Raji (cell line): Measurements from ENCODE around the gene ABCA12.

ENCODE experiments used
- POLR2A ChIP-seq: IDR thresholded peaks from 2 replicates; pipeline ENCODE4 v1.6.1; 2011; ENCODE audit warnings: low read depth, low read length, control low read depth; ENCODE audit not compliant: insufficient read depth

Gene ABCA12

DNA sequence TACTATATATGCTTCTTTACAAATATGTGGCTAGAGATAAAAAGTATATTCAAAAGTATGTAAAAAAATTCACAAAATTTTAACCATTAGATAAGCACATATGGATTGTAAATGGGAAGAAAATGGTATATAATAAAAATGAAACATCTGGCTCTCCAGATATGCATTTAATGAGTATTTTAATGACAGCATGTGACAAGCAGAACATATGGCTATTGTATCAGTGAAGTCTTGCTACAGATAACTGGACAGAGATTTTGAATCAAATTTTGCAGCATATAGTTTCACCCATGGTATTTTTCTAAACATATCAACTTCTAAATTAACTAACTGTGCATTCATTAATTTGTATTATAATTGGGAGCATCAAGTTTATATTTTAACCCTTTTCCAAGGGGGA lies 5.0 kb upstream of the ABCA12 start:
- no peak for TF ChIP-seq POLR2A

DNA sequence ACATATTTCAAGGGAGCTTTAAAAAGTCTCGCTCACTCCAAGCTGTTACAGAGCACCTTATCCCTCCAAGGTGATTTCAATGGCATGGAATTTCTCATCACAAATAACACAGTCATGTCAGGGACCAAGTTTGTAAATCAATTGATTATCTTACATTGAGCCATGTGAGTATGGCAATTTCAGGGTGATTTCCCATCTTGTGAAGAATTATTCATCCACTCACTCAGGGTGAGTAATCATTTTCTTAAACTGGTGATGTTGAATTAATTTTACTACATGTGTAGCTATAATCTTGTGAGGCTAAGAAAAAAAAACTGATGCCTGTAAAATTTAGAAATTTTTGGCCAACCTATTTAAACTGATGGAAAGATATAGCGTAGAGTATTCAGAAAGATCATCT lies 3.3 kb upstream of the ABCA12 start:
- TF ChIP-seq POLR2A = no peak

DNA sequence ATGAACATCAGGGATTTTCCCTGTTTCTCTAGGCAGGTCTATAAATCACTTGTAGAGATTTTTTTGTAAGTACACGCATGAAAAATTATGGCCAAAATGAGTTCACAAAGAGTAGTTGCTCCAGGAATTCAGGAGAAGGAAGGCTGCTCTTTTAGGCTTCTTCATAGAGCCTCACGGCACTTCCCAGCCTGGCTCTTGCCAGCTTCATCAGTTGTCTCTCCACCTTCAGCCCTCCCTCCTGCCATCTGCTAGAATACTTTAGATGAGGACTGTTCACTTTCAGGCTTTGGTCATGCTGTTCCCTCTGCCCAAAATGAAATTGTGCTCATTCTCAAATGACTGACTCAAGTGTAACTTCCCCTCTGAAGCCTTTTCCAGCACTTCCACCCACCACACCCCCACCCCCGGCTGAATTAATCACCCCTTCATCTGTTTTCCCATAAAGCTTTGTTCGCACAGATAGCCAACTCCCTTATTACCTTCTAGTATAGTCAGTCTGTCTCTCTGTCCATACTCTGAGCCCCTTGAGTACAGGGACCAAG lies 1.8 kb upstream of the ABCA12 start:
- TF ChIP-seq POLR2A = no peak

DNA sequence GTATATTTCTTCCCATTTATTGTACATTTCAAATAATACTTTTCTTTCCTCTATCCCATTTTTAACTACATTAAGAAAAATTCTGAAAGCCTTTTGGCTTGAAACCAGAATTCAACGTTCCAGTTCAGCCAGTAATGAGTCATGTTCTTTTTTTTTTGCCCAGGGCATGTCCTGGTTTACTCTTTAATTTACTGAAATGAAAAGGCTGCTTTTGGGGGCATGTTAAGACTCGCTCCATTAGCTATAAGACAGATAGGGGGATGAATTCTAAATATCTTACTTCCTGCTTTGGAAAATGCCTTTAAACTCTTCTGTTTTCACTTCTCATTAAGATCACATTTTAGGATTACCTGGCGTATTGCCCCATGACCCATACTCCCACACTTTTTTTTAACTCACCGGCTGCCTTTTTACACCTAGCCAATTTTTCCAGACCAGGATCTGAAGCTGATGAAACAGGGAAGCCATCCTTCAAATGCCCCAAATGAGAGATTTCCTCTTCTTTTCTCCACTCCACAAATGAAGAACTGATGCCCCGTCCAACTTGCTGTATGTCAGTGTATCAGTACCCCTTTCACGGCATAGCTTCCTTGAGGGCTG lies 585 bp downstream of the ABCA12 start:
- no peak for TF ChIP-seq POLR2A

DNA sequence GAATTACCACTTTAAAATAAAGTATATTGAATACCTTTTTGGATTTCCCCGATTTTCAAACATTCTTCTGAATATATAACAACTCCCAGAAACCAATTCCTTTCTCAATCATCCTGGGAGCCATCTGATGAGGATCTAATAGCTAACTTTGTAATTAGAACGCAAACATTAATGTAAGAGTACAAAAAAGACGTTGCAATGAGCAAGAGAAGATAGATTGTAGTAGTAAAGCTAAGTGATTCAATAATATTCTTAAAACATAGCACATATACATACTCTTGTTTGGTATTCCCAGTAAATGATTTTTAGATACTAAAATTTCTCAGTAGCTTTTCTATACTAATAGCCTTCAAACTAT lies 1.1 kb downstream of the ABCA12 start:
- TF ChIP-seq POLR2A = no peak

- no peak for TF ChIP-seq POLR2A
These were observed 1.6 kb downstream of the ABCA12 start for GRCh38 chr2:215136669-215137328.

GRCh38 chr2:215120401-215120800 lies 18.0 kb downstream of the ABCA12 start:
- no peak for TF ChIP-seq POLR2A

DNA sequence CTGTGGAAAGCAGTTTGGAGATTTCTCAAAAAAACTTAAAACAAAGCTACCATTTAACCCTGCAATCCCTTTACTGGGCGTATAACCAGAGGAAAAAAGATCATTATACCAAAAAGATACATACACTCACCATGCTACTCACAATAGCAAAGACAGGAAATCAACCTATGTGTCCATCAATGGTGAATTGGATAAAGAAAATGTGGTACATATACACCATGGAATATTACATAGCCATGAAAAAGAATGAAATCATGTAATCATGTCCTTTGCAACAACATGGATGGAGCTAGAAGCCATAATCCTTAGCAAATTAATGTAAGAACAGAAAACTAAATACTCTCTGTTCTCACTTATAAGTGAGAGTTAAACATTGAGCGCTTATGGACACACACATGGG lies 18.6 kb downstream of the ABCA12 start:
- TF ChIP-seq POLR2A = no peak

- TF ChIP-seq POLR2A = no peak
These were observed 27.5 kb downstream of the ABCA12 start for GRCh38 chr2:215110918-215111317.

- no peak for TF ChIP-seq POLR2A
These were observed 31.0 kb downstream of the ABCA12 start for GRCh38 chr2:215107216-215108056.

DNA sequence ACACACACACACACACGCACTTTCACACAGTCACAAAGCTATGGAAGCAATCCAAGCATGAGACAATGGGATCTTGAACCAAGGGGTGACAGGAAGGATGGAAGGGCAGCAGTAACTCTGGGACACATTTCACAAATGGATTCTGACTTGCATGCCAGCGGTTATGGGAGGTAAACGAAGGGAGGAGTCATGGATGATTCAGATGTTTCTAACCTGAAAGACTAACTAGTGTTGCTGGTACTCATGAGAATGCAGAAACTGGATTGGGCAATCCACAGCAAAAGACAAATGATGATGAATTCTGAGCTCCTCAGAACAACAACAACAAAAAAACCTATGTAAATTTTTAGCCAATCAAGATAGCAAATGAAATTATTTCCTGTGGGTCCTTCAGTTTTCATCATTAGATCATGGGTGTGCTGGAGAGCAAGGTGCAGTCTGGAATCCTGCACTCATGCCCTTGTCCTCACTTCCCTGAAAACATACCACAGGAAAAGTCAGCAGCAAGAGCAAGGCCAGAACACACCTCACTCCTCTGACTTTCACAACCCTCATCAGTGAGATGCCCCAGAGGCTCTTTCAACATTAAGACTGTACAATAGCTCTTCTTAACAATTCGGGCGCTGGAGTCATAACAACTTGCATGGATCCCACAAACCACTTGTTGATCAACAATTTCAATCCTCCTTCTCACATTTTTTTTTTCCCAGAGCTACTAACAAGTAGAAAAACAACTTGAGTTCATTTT lies 32.6 kb downstream of the ABCA12 start:
- TF ChIP-seq POLR2A = no peak

DNA sequence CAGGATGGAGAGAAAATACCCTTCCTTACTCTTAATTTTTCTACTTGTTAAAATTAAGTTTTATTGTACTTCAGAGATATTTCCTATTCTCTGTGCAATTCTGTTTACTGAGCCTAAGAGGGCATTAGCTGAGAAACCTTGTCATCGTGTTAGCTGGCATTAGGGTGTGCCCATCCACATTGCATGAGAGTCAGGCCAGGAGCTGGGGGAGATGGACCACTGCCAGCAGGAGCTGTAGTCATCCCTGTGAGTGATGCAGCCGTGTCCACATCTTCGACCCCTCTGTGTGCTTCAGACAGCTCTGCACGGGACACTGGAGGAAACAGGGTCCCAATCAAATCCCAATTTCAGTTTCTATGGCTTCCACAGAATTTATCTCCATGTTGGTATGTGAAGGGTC lies 34.2 kb downstream of the ABCA12 start:
- TF ChIP-seq POLR2A = no peak

GRCh38 chr2:215098875-215099274 lies 39.6 kb downstream of the ABCA12 start:
- TF ChIP-seq POLR2A = no peak

DNA sequence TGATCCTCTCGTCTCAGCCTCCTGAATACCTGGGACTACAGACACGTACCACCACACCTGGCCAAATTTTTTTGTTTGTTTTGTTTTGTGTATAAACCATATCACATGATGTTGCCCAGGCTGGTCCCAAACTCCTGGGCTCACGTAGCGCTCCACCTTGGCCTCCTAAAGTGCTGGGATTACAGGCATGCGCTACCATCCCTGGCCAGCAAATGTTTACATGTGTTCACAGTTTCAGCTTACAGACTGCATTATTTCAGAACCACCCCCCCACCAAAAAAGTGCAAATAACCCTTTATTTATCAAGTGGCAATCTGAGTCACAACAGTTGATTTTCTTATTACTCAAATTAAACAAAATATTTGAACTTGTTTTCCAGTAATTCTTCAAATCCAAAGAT lies 54.3 kb downstream of the ABCA12 start:
- no peak for TF ChIP-seq POLR2A

DNA sequence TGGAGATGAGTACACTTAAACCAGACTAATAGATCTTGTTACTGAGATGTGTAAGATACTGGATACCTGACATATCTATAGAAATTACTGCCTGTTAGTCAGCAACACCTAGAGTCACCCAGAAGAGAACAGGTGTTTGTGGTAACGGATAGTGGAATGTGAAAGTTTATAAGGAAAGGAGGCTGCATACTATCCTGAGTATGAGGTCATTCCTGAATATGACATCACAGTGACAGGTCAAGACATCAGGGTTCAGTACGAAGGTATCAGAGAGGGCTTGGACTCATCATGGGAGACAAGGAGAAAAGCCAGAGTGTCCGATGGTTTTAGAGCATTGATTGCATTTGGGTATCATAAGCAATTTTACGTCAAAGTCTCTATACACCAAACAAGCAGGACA lies 55.3 kb downstream of the ABCA12 start:
- TF ChIP-seq POLR2A = no peak

GRCh38 chr2:215082446-215082845 lies 56.0 kb downstream of the ABCA12 start:
- no peak for TF ChIP-seq POLR2A

- TF ChIP-seq POLR2A = no peak
These were observed 57.9 kb downstream of the ABCA12 start for GRCh38 chr2:215080545-215080944.
